HepG2 (cell line): Measurements from ENCODE around the gene HTRA2. TPM values are rescaled to one million over a fixed set of nuclear protein-coding genes. Genes with fewer than 3 reads are reported as not detected.
"Not testable (repeated sequence)": the region's sequence is repeated elsewhere in the genome, so short reads cannot be mapped to it uniquely, and the experiment has no call there.

Experiments
- ATAC-seq: fragments of 200-7000 bp; cut with Tn5 transposase; 3 replicates; pipeline ENCODE4 v1.9.1; 2020; ENCODE audit warnings: mild to moderate bottlenecking, moderate library complexity
- BruUV-seq: library from RNA; stranded (reverse); fragments of 400-500 nt; replicated peaks from 2 replicates; lab custom pipeline; 2021; lab: Mats Ljungman, UMichigan
- CTCF ChIA-PET: fragments of 300-600 bp; formaldehyde crosslinking; extraction: SDS; loops from one replicate; lab custom pipeline; 2021; ENCODE audit warnings: low total read pairs, inconsistent platforms, low intra/inter-chr PET ratio; lab: Yijun Ruan, JAX
- POLR2A ChIA-PET: fragments of 350-600 bp; sonication (Branson Sonifier 250); formaldehyde crosslinking; loops from one replicate; lab custom pipeline; 2020; ENCODE audit warnings: antibody characterized with exemption, inconsistent platforms; lab: Yijun Ruan, JAX
- DNase-seq: peaks from one replicate; pipeline ENCODE4 v3.0.0-alpha.2; 2015; ENCODE audit warnings: low spot score
- FAIRE-seq: peaks from 3 replicates; lab custom pipeline; 2011; peaks lifted over from hg19 to GRCh38; lab: Jason Lieb, UNC
- H2AFZ ChIP-seq: one replicate; pipeline ENCODE4 v1.6.1; 2011; ENCODE audit warnings: low read length, inconsistent platforms
- H3K27ac ChIP-seq: fragments of 300-600 bp; 3 replicates; pipeline ENCODE4 v1.8.0; 2011; ENCODE audit warnings: mixed run types, mild to moderate bottlenecking, mixed read lengths, low read length, inconsistent platforms; ENCODE audit not compliant: insufficient read depth; ENCODE audit errors: extremely low read length
- H3K27me3 ChIP-seq, 2 experiments: fragments of 200-600 bp in 1 of 2; 2 replicates in 1 of 2; 3 replicates in 1 of 2; pipeline versions ENCODE4 v1.6.0 to v1.8.0; 2011; ENCODE audit warnings: low read length in 2 of 2, mild to moderate bottlenecking in 2 of 2, moderate library complexity in 2 of 2, inconsistent platforms in 1 of 2; ENCODE audit not compliant: insufficient read depth in 2 of 2, control insufficient read depth in 1 of 2
- H3K36me3 ChIP-seq, 2 experiments: fragments of 200-600 bp in 1 of 2; replicated peaks in 1 of 2; 2 replicates in 1 of 2; 3 replicates in 1 of 2; pipeline versions ENCODE4 v1.5.1 to v1.8.0; 2011; ENCODE audit warnings: low read length in 2 of 2, inconsistent platforms in 1 of 2; ENCODE audit not compliant: insufficient read depth in 2 of 2, control insufficient read depth in 1 of 2
- H3K4me1 ChIP-seq: 2 replicates; pipeline ENCODE4 v1.5.1; 2012; ENCODE audit warnings: low read length, inconsistent platforms; ENCODE audit not compliant: insufficient read depth
- H3K4me2 ChIP-seq: 2 replicates; pipeline ENCODE4 v1.6.0; 2011; ENCODE audit warnings: low read depth, low read length, inconsistent platforms
- H3K4me3 ChIP-seq, 3 experiments: fragments of 200-600 bp in 1 of 3; sonication (generic), shearing (Covaris generic) in 1 of 3; replicated peaks in 1 of 3; 2 replicates each; pipeline ENCODE4 v1.5.1; 2011 to 2016; ENCODE audit warnings: low read length in 3 of 3, inconsistent platforms in 2 of 3, low read depth in 2 of 3, mild to moderate bottlenecking in 2 of 3, control low read depth in 1 of 3, mixed read lengths in 1 of 3; ENCODE audit not compliant: insufficient read depth in 1 of 3
- H3K79me2 ChIP-seq: one replicate; pipeline ENCODE4 v1.6.1; 2011; ENCODE audit warnings: low read length, inconsistent platforms; ENCODE audit not compliant: insufficient read depth
- H3K9ac ChIP-seq: 2 replicates; pipeline ENCODE4 v1.6.0; 2011; ENCODE audit warnings: mild to moderate bottlenecking, low read depth, low read length, inconsistent platforms; ENCODE audit not compliant: insufficient read depth
- H3K9me3 ChIP-seq: 2 replicates; pipeline ENCODE4 v1.5.1; 2012; ENCODE audit warnings: mild to moderate bottlenecking, low read length
- H4K20me1 ChIP-seq: 2 replicates; pipeline ENCODE4 v1.6.0; 2011; ENCODE audit warnings: inconsistent platforms, mild to moderate bottlenecking, low read length, moderate library complexity; ENCODE audit not compliant: insufficient read depth
- CHD4 ChIP-seq: fragments of 200-600 bp; sonication (generic); IDR thresholded peaks from 2 replicates; pipeline ENCODE4 v1.7.0; 2017; ENCODE audit warnings: mild to moderate bottlenecking, low read length, borderline replicate concordance
- NFYC ChIP-seq: IDR thresholded peaks from 2 replicates; pipeline ENCODE4 v1.6.1; 2016; ENCODE audit warnings: missing genetic modification reagents, missing compliant biosample characterization
- SIX4 ChIP-seq: sonication (generic); formaldehyde crosslinking; IDR thresholded peaks from 2 replicates; pipeline ENCODE4 v1.4.0; 2020; ENCODE audit warnings: missing genetic modification reagents
- TEAD3 ChIP-seq: optimal IDR thresholded peaks from 2 replicates; pipeline ENCODE3; 2016; ENCODE audit warnings: borderline replicate concordance
- ZNF10 ChIP-seq: sonication (generic); formaldehyde crosslinking; IDR thresholded peaks from 2 replicates; pipeline ENCODE4 v1.4.0; 2020; ENCODE audit warnings: mild to moderate bottlenecking, low read depth, missing genetic modification reagents, borderline replicate concordance
- ZNF317 ChIP-seq: sonication (generic); formaldehyde crosslinking; IDR thresholded peaks from 2 replicates; pipeline ENCODE4 v1.5.0; 2020; ENCODE audit warnings: mild to moderate bottlenecking, missing genetic modification reagents
- ZNF446 ChIP-seq: sonication (generic); formaldehyde crosslinking; IDR thresholded peaks from 2 replicates; pipeline ENCODE4 v1.5.0; 2020; ENCODE audit warnings: mild to moderate bottlenecking, missing genetic modification reagents
- WGBS: methylation state at CpG from one replicate; pipeline ENCODE4 v1.1.6; 2017; ENCODE audit warnings: low lambda C conversion rate; 5-methylcytosine and 5-hydroxymethylcytosine counted together
- in situ Hi-C: cut with HindIII; loops from 2 replicates; pipeline ENCODE4 v1.10.0; 2017; ENCODE audit warnings: low pct_unique_long_range_greater_than_20kb; ENCODE audit not compliant: extremely low pct_ligation_motif_present
- intact Hi-C: fragments of 100-400 bp; cut with micrococcal nuclease; formaldehyde crosslinking; loops from one replicate; pipeline ENCODE4 v1.10.0; 2022; ENCODE audit not compliant: unreplicated experiment
- polyA plus RNA-seq, 8 experiments: library from polyadenylated mRNA; depleted of rRNA in 3 of 8; stranded (reverse) in 7 of 8; unstranded in 1 of 8; fragments of >200 nt; fragmentation: Illumina TruSeq in 4 of 8; extraction: Trizol in 4 of 8; gene quantifications; 2 replicates each; pipeline versions ENCODE4 v1.2.1 to v1.2.3, GENCODE V29; 2011 to 2016; ENCODE audit warnings: low read depth in 4 of 8, missing spikeins in 1 of 8, mixed read lengths in 1 of 8; ENCODE audit not compliant: insufficient read depth in 1 of 8
- total RNA-seq, 5 experiments: library from RNA; depleted of rRNA; stranded (reverse); fragments of >200 nt; fragmentation: Illumina TruSeq; extraction: Trizol; gene quantifications; 2 replicates each; pipeline ENCODE4 v1.2.3, GENCODE V29; 2016; ENCODE audit warnings: low read depth in 1 of 5
- TF ChIP-seq, protein P1 (sequence below): sonication (generic); formaldehyde crosslinking; conservative IDR thresholded peaks from 2 replicates; pipeline ENCODE4 v1.8.0; 2022; ENCODE audit warnings: missing genetic modification reagents

HTRA2 gene
- total and polyA plus RNA-seq, 2 of the 13 experiments (the other 11 are each of a cell fraction or from before 2014, with no cell fraction given): 47.7 to 50.3 TPM

DNA sequence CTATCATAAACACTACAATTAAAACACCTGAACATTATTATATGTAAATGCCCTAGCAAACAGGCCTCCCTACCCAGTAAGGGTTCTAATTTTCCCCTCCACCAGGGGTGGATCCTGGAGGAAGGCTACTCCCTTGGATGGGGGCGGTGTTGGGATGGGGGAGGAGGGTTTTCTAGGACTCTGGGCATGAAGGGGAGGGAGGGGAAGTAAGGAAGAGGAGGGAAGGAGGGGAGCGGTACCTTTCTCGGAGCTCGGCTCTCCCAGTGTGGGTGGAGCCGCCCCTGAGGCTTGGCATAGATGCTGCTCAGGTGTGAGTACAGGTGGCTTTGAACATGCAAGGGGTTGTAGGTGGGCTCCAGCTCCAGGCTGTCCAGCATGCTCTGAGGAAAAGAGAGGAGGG is 30.2 kb downstream of the HTRA2 start (continued):
- no peak for TF ChIP-seq SIX4 (CRISPR knock-in tag)
- no peak for TF ChIP-seq ZNF10 (CRISPR knock-in tag)
- TF ChIP-seq CHD4: no peak
- no peak for TF ChIP-seq ZNF317 (CRISPR knock-in tag)
- no peak for TF ChIP-seq ZNF446

DNA sequence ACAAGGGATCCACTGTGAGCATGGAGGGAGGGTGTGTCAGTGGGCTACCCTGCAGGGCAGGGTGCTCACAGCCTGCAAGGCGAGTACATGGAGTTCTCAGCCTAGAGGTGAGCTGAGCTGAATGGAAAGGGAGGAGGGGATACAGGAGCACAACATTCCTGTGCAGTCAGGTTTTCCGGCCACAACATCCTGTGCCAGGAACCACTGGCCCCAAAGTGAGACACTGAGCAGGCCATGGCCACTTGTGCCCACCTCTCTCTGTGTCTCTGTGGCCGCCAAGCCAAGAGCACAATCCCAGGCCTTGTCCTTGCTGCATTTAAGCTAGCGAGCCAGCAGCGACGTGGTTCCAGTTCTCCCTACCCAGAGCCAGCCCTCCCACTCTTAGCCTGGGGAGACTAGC is 30.9 kb downstream of the HTRA2 start:
- no TSS peak for BruUV-seq
- TF ChIP-seq TEAD3 (CRISPR knock-in tag) (peak; percentile 10), NFYC (CRISPR knock-in tag) (no peak)
- TF ChIP-seq, protein P1, sequence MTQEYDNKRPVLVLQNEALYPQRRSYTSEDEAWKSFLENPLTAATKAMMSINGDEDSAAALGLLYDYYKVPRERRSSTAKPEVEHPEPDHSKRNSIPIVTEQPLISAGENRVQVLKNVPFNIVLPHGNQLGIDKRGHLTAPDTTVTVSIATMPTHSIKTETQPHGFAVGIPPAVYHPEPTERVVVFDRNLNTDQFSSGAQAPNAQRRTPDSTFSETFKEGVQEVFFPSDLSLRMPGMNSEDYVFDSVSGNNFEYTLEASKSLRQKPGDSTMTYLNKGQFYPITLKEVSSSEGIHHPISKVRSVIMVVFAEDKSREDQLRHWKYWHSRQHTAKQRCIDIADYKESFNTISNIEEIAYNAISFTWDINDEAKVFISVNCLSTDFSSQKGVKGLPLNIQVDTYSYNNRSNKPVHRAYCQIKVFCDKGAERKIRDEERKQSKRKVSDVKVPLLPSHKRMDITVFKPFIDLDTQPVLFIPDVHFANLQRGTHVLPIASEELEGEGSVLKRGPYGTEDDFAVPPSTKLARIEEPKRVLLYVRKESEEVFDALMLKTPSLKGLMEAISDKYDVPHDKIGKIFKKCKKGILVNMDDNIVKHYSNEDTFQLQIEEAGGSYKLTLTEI: no peak
- intact Hi-C loops: no loop called here

DNA sequence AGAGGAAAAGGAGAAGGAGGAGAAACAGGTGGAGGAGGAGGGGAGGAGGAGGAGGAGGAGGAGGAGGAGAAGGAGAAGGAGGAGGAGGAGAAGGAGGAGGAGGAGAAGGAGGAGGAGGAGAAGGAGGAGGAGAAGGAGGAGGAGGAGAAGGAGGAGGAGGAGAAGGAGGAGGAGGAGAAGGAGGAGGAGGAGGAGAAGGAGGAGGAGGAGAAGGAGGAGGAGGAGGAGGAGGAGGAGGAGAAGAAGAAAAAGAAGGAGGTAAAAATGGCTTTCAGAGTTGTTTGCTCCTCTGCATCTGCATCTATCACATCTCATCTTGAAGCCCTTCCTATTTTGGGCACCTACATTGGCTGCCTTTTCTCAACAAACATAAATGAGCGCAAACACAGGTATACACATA is 31.3 kb downstream of the HTRA2 start:
- H3K4me3 ChIP-seq, H3K27ac ChIP-seq, DNase-seq, intact Hi-C loops, FAIRE-seq, POLR2A ChIA-PET, CTCF ChIA-PET, H3K79me2 ChIP-seq, in situ Hi-C loops, H3K9me3 ChIP-seq, H2AFZ ChIP-seq, H3K9ac ChIP-seq, BruUV-seq, H3K4me2 ChIP-seq, ATAC-seq, H3K36me3 ChIP-seq, H4K20me1 ChIP-seq: not testable (repeated sequence)
- WGBS: 29% methylated on average over 1 of the region's 1 CpG
- Histone ChIP-seq H3K4me1 (peaks cover 15% of the 10 kb centered on the region), H3K27me3 (peaks cover 4 to 54% of the 10 kb centered on the region in 2 experiments; a peak in 4 of 5 replicates)

More for the DNA sequence above, 30.9 kb downstream of the HTRA2 start:
- H3K27ac ChIP-seq: no peak overlapping the region
- H3K4me2 ChIP-seq: 0 out of 2 replicates have a peak overlapping the region, but pooled peaks have one; percentile 4
- H3K79me2 ChIP-seq: no peaks in the 10 kb centered on the region
- no peaks in the 10 kb centered on the region for H4K20me1 ChIP-seq
- ChIA-PET CTCF (no interaction called here), POLR2A (no interaction called here)
- peaks cover 4 to 52% of the 10 kb centered on the region in 2 experiments; a peak in 4 of 5 replicates for H3K27me3 ChIP-seq
- in situ Hi-C loops: no loop called here
- FAIRE-seq (no peak), DNase-seq (no peak), ATAC-seq (peak; percentile 14)
- no peaks in the 10 kb centered on the region for H3K9me3 ChIP-seq
- no peak overlapping the region for H2AFZ ChIP-seq
- no peaks in the 10 kb centered on the region for H3K36me3 ChIP-seq
- H3K4me3 ChIP-seq: no peak overlapping the region
- H3K9ac ChIP-seq: no peak overlapping the region
- 8% methylated on average over 6 of the region's 6 CpGs for WGBS
- H3K4me1 ChIP-seq: peaks cover 19% of the 10 kb centered on the region
